ENCODE data around the gene ASRGL1.

GRCh38 chr11:62401811-62402210 is 64.6 kb downstream of the ASRGL1 start:
- no peak for TF ChIP-seq POLR2A (IDR thresholded peaks at IDR 0.05; ENCODE audit: low read depth)
- no peak for TF ChIP-seq CTCF (IDR thresholded peaks at IDR 0.05)
- no peak for TF ChIP-seq POLR2AphosphoS5 (IDR thresholded peaks at IDR 0.05)
- no peak for TF ChIP-seq EP300 (IDR thresholded peaks at IDR 0.05)

All from esophagus muscularis mucosa (tissue), 4 donors.